AG20443 (cell line): Measurements from ENCODE around the gene STK32B.

Experiments used
- DNase-seq: peaks from one replicate; pipeline ENCODE4 v3.0.0; 2012; ENCODE audit warnings: low spot score, mixed read lengths

The STK32B gene

GRCh38 chr4:5471206-5471605, 419.9 kb downstream of the STK32B start:
- no peak for DNase-seq

- DNase-seq, result no peak
Observed at GRCh38 chr4:5471691-5472090, 420.4 kb downstream of the STK32B start.

- DNase-seq, result no peak
Observed at GRCh38 chr4:5472160-5472591, 420.9 kb downstream of the STK32B start.

- DNase-seq, result no peak
Observed at GRCh38 chr4:5473125-5473524, 421.8 kb downstream of the STK32B start.

- no peak for DNase-seq
Observed at GRCh38 chr4:5474756-5475155, 423.5 kb downstream of the STK32B start.

- no peak for DNase-seq
Observed at GRCh38 chr4:5477613-5478012, 426.3 kb downstream of the STK32B start.

GRCh38 chr4:5478169-5478568, 426.9 kb downstream of the STK32B start:
- DNase-seq, result no peak

- no peak for DNase-seq
Observed at GRCh38 chr4:5478697-5479096, 427.4 kb downstream of the STK32B start.

GRCh38 chr4:5479518-5480060, 428.3 kb downstream of the STK32B start:
- DNase-seq, result no peak

GRCh38 chr4:5488413-5488812, 437.1 kb downstream of the STK32B start:
- no peak for DNase-seq

GRCh38 chr4:5489260-5489659, 438.0 kb downstream of the STK32B start:
- DNase-seq, result no peak

GRCh38 chr4:5497489-5497888, 446.2 kb downstream of the STK32B start:
- no peak for DNase-seq

- no peak for DNase-seq
Observed at GRCh38 chr4:5500165-5500564, 448.9 kb downstream of the STK32B start.

- no peak for DNase-seq
Observed at GRCh38 chr4:5503336-5503936, 452.2 kb downstream of the STK32B start.

GRCh38 chr4:5504486-5504885, 453.2 kb downstream of the STK32B start:
- no peak for DNase-seq

GRCh38 chr4:5510504-5510903, 459.2 kb downstream of the STK32B start:
- no peak for DNase-seq

GRCh38 chr4:5511791-5512190, 460.5 kb downstream of the STK32B start:
- DNase-seq, result peak; percentile 49

GRCh38 chr4:5515646-5516045, 464.4 kb downstream of the STK32B start:
- DNase-seq, result no peak

- DNase-seq, result no peak
Observed at GRCh38 chr4:5517372-5517771, 466.1 kb downstream of the STK32B start.

- DNase-seq, result peak; percentile 38
Observed at GRCh38 chr4:5524446-5525299, 473.4 kb downstream of the STK32B start.

- no peak for DNase-seq
Observed at GRCh38 chr4:5526080-5526846, 475.0 kb downstream of the STK32B start.

- no peak for DNase-seq
Observed at GRCh38 chr4:5527211-5527610, 475.9 kb downstream of the STK32B start.

- no peak for DNase-seq
Observed at GRCh38 chr4:5528031-5528436, 476.8 kb downstream of the STK32B start.
